Activated CD8-positive, alpha-beta memory T cell treated with anti-CD3 and anti-CD28 coated beads, Interleukin-2, amount 10 ng/mL, durations not matched to agents 7 days and 5 days (primary cell): ENCODE measurements around the gene ACTR3. TPM values are rescaled to one million over a fixed set of nuclear protein-coding genes. Genes with fewer than 3 reads are reported as not detected.
A peak's percentile ranks its signal among the peaks of the same experiment; 100 is the strongest.

Experiments
- ATAC-seq: fragments of 150-1000 bp; cut with Tn5 transposase; one replicate; pipeline ENCODE4 v1.10.0; 2021; ENCODE audit warnings: moderate library complexity
- CTCF ChIA-PET: fragments of 350-600 bp; sonication (Branson Sonifier 250); formaldehyde crosslinking; loops from one replicate; lab custom pipeline; 2021; ENCODE audit warnings: antibody characterized with exemption; lab: Charles Lee
- DNase-seq: peaks from one replicate; pipeline ENCODE4 v3.0.0-alpha.2; 2020
- H3K27ac Mint-ChIP-seq: one replicate; pipeline ENCODE4 v1.8.0; 2021; ENCODE audit warnings: mild to moderate bottlenecking, mixed read lengths
- H3K27me3 Mint-ChIP-seq: one replicate; pipeline ENCODE4 v1.8.0; 2021; ENCODE audit warnings: mixed read lengths
- H3K36me3 Mint-ChIP-seq: one replicate; pipeline ENCODE4 v1.8.0; 2021; ENCODE audit warnings: mild to moderate bottlenecking, mixed read lengths
- H3K4me1 Mint-ChIP-seq: one replicate; pipeline ENCODE4 v1.8.0; 2021; ENCODE audit warnings: mixed read lengths
- H3K4me3 Mint-ChIP-seq: one replicate; pipeline ENCODE4 v1.8.0; 2021; ENCODE audit warnings: mild to moderate bottlenecking, moderate library complexity, mixed read lengths
- H3K9me3 Mint-ChIP-seq: one replicate; pipeline ENCODE4 v1.8.0; 2022; ENCODE audit warnings: low read depth, mixed read lengths
- total RNA-seq, 2 experiments: library from RNA; stranded (reverse); gene quantifications; one replicate each; pipeline ENCODE4 v1.2.3, GENCODE V29; 2021

The ACTR3 gene
- total RNA-seq, 2 experiments from 2014 or later = 511 to 626 TPM

- Mint-ChIP-seq H3K9me3 (no peaks in the 10 kb centered on the region), H3K27ac (no peak overlapping the region), H3K4me1 (peaks cover 2% of the 10 kb centered on the region), H3K36me3 (peaks cover 12% of the 10 kb centered on the region), H3K27me3 (no peaks in the 10 kb centered on the region), H3K4me3 (no peak overlapping the region)
- DNase-seq = no peak
- no peak for ATAC-seq
- CTCF ChIA-PET = interaction anchor here (1.0 to 1.6 kb wide), 5 partner anchors 9 to 209 kb away, joined by 3 to 6 read pairs (median 3); partner anchors contain the start of gene SLC35F5
These were observed 75.3 kb downstream of the ACTR3 start for GRCh38 chr2:113965228-113965627.

GRCh38 chr2:113965644-113966043 lies 75.8 kb downstream of the ACTR3 start:
- Mint-ChIP-seq H3K4me1 (peaks cover 2% of the 10 kb centered on the region), H3K27me3 (no peaks in the 10 kb centered on the region), H3K27ac (no peak overlapping the region), H3K36me3 (peaks cover 12% of the 10 kb centered on the region), H3K4me3 (no peak overlapping the region), H3K9me3 (no peaks in the 10 kb centered on the region)
- CTCF ChIA-PET = interaction anchor here (1.0 to 1.6 kb wide), 6 partner anchors 9 to 265 kb away, joined by 3 to 6 read pairs (median 4); partner anchors contain the start of gene SLC35F5
- DNase-seq (no peak), ATAC-seq (peak; percentile 83)

GRCh38 chr2:113966171-113966570 lies 76.3 kb downstream of the ACTR3 start:
- ATAC-seq = no peak
- H3K27ac Mint-ChIP-seq = peak overlapping the region; percentile 39
- CTCF ChIA-PET = interaction anchor here (1.0 to 1.6 kb wide), 7 partner anchors 10 to 266 kb away, joined by 3 to 6 read pairs (median 5); partner anchors contain the start of gene SLC35F5
- H3K4me1 Mint-ChIP-seq = peaks cover 2% of the 10 kb centered on the region
- H3K9me3 Mint-ChIP-seq = no peaks in the 10 kb centered on the region
- no peaks in the 10 kb centered on the region for H3K27me3 Mint-ChIP-seq
- no peak overlapping the region for H3K4me3 Mint-ChIP-seq
- no peak for DNase-seq
- peaks cover 12% of the 10 kb centered on the region for H3K36me3 Mint-ChIP-seq

GRCh38 chr2:113966832-113967231 lies 76.9 kb downstream of the ACTR3 start:
- DNase-seq (no peak), ATAC-seq (no peak)
- H3K27me3 Mint-ChIP-seq = no peaks in the 10 kb centered on the region
- H3K36me3 Mint-ChIP-seq = peaks cover 9% of the 10 kb centered on the region
- peaks cover 2% of the 10 kb centered on the region for H3K4me1 Mint-ChIP-seq
- no peaks in the 10 kb centered on the region for H3K9me3 Mint-ChIP-seq
- no peak overlapping the region for H3K4me3 Mint-ChIP-seq
- CTCF ChIA-PET = interaction anchor here (1.0 to 1.3 kb wide), 3 partner anchors 11 to 266 kb away, joined by 3 to 5 read pairs (median 5); no protein-coding TSS in a partner anchor
- H3K27ac Mint-ChIP-seq = peak overlapping the region; percentile 35

- H3K27ac Mint-ChIP-seq = peak overlapping the region; percentile 35
- DNase-seq = no peak
These were observed 77.4 kb downstream of the ACTR3 start for GRCh38 chr2:113967272-113967671.

GRCh38 chr2:113972766-113973165 lies 82.9 kb downstream of the ACTR3 start:
- CTCF ChIA-PET = no interaction called here

More at GRCh38 chr2:113967272-113967671, 77.4 kb downstream of the ACTR3 start:
- H3K4me1 Mint-ChIP-seq = peaks cover 2% of the 10 kb centered on the region
- no peak overlapping the region for H3K4me3 Mint-ChIP-seq
- H3K27me3 Mint-ChIP-seq = no peaks in the 10 kb centered on the region
- no peak for ATAC-seq
- CTCF ChIA-PET = interaction anchor here (0.9 to 2.3 kb wide), 3 partner anchors 11 to 79 kb away, joined by 4 to 20 read pairs (median 5); no protein-coding TSS in a partner anchor
- H3K9me3 Mint-ChIP-seq = no peaks in the 10 kb centered on the region
- H3K36me3 Mint-ChIP-seq = peaks cover 8% of the 10 kb centered on the region

GRCh38 chr2:113973810-113974209 lies 83.9 kb downstream of the ACTR3 start:
- Mint-ChIP-seq H3K27me3 (no peaks in the 10 kb centered on the region), H3K4me1 (peaks cover 8% of the 10 kb centered on the region), H3K27ac (no peak overlapping the region), H3K4me3 (no peak overlapping the region), H3K36me3 (peaks cover 11% of the 10 kb centered on the region), H3K9me3 (no peaks in the 10 kb centered on the region)
- ATAC-seq (no peak), DNase-seq (no peak)
- CTCF ChIA-PET = no interaction called here

More at GRCh38 chr2:113972766-113973165, 82.9 kb downstream of the ACTR3 start:
- peaks cover 8% of the 10 kb centered on the region for H3K4me1 Mint-ChIP-seq
- no peaks in the 10 kb centered on the region for H3K9me3 Mint-ChIP-seq
- H3K27me3 Mint-ChIP-seq = no peaks in the 10 kb centered on the region
- H3K27ac Mint-ChIP-seq = peak overlapping the region; percentile 61
- H3K4me3 Mint-ChIP-seq = no peak overlapping the region
- no peak for ATAC-seq
- H3K36me3 Mint-ChIP-seq = peaks cover 8% of the 10 kb centered on the region
- no peak for DNase-seq

DNA sequence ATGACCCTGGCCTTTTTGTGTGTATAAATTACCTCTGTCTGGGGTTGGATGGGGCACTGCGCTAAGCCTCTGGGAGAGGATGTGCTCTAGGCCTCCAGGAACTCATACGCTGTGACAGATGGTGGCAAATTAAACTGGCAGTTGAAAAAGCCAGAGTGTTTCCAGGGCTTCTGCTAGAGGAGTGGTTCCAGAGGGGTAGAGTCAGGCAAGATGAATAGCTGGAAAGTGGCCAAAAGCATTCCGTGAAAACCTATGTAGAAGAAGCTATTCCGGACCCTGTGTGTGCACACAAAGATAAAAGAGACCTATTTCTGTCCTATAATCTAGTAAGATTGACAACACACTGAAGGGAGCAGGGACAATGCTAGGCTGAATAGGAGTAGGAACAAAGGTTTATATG lies 84.8 kb downstream of the ACTR3 start:
- H3K9me3 Mint-ChIP-seq = no peaks in the 10 kb centered on the region
- peaks cover 8% of the 10 kb centered on the region for H3K4me1 Mint-ChIP-seq
- peaks cover 14% of the 10 kb centered on the region for H3K36me3 Mint-ChIP-seq
- DNase-seq (no peak), ATAC-seq (no peak)
- H3K27ac Mint-ChIP-seq = no peak overlapping the region
- H3K27me3 Mint-ChIP-seq = no peaks in the 10 kb centered on the region
- no peak overlapping the region for H3K4me3 Mint-ChIP-seq
- CTCF ChIA-PET = no interaction called here

DNA sequence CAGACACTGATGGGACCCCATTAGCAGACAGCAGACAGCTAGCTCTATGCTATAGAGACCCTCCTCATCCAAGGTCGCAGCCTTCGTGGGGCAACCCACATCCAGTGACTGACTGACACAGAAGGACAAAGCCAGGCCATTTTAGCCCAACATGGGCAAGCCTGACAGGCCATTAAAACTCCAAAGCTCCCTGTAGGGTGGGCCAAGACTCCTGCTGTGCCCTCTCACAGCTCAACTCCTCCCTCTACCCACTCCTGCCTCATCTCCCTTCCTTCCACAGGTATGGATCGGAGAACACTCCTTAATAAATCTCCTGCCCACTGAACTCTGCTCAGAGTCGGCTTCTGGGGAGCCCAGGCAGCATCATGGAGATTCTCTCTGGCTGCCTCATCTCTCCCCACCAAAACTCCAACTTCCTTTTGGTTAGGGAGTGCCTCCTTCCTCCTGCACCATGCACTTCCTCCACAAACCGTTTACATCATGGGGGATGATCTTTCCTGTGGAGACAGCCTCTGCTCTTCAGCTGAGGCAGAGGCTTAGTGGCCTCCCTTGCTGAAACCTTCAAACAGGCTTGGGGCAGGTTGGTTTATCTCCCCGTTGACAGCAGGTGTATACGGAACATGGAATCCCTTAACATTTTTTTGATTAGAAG lies 86.5 kb downstream of the ACTR3 start:
- ATAC-seq (no peak), DNase-seq (peak; percentile 41)
- Mint-ChIP-seq H3K4me1 (peaks cover 11% of the 10 kb centered on the region), H3K4me3 (no peak overlapping the region), H3K9me3 (peaks cover 3% of the 10 kb centered on the region), H3K36me3 (peaks cover 17% of the 10 kb centered on the region), H3K27ac (peak overlapping the region; percentile 47), H3K27me3 (no peaks in the 10 kb centered on the region)
- CTCF ChIA-PET = no interaction called here

DNA sequence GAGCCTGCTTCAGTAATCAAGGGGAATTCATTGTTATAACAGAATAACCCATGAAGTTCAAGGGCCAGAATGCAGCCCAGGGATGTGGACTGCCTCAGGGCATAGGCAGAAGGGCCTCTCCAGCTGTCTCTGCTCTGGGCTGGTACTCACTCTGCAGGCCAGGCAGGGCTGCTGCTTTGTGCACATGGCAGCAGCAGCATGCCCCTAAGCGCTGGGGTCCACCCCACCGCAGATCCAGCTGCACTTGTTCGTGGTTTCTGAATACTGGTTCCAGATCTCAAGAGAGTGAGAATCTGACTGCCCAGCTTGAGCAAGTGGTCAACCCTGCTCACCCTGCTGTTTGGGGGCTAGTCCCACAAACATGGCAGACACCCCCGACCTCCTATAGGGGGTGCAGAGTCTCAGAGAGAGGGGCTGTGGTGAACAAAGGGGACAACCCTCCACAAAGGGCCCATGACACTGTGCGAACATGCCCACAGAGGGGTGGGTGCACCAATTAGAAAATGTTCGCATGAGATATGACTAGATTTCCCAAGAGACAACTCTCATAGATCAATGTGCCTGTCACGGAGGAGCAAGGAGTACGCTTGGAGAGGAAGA lies 87.3 kb downstream of the ACTR3 start:
- ATAC-seq = no peak
- Mint-ChIP-seq H3K27me3 (no peaks in the 10 kb centered on the region), H3K4me3 (no peak overlapping the region), H3K4me1 (peaks cover 11% of the 10 kb centered on the region), H3K9me3 (peaks cover 3% of the 10 kb centered on the region), H3K27ac (peak overlapping the region; percentile 18), H3K36me3 (peaks cover 17% of the 10 kb centered on the region)
- CTCF ChIA-PET = interaction anchor here (1.4 to 3.7 kb wide), 2 partner anchors 9 to 10 kb away, joined by 5 to 20 read pairs; no protein-coding TSS in a partner anchor
- DNase-seq = peak; percentile 33

DNA sequence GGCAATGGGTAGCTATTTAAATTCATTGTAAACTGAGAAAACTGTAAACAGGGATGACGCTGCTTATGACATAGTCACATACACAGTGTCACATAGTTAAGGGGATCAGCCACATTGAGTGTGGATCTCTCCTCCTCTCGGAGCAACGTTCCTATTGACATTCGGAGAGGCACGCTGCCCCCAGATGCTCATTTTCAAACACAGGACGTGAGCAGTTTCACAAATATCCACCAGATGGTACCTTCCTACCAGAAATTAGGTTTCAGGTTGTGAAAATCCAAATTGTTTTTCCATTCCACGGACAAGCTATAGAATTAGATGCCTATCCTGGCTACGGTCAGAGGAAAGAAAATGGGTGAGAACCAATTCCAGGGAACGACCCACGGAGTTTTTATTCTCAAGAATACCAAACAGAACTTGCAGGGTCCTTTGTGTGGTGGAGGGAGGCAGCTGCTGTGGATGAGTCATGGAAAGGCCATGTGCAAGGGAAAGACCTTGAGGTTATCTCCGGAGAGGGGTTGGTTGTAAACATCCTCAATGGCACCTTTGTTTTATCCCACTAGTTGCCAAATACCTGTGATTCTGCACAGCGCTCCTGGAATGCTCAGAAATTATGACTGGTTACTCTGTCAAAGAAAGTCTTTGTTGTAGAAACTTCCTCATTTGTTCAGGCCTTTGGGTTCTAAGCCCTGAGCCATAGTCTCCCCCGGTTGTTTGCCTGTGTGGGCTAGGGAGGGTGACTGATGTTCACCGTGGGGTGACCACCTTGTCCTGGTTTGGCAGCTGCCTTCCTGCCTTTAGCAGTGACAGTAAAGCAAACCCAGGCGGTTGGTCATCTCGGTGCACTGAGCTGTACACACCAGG lies 88.0 kb downstream of the ACTR3 start:
- Mint-ChIP-seq H3K9me3 (peaks cover 3% of the 10 kb centered on the region), H3K27me3 (no peaks in the 10 kb centered on the region), H3K36me3 (peaks cover 11% of the 10 kb centered on the region), H3K4me3 (no peak overlapping the region), H3K27ac (peak overlapping the region; percentile 18), H3K4me1 (peaks cover 8% of the 10 kb centered on the region)
- no peak for ATAC-seq
- DNase-seq = peak; percentile 41
- CTCF ChIA-PET = interaction anchor here (0.8 to 3.7 kb wide), 3 partner anchors 9 to 12 kb away, joined by 3 to 20 read pairs (median 5); no protein-coding TSS in a partner anchor

DNA sequence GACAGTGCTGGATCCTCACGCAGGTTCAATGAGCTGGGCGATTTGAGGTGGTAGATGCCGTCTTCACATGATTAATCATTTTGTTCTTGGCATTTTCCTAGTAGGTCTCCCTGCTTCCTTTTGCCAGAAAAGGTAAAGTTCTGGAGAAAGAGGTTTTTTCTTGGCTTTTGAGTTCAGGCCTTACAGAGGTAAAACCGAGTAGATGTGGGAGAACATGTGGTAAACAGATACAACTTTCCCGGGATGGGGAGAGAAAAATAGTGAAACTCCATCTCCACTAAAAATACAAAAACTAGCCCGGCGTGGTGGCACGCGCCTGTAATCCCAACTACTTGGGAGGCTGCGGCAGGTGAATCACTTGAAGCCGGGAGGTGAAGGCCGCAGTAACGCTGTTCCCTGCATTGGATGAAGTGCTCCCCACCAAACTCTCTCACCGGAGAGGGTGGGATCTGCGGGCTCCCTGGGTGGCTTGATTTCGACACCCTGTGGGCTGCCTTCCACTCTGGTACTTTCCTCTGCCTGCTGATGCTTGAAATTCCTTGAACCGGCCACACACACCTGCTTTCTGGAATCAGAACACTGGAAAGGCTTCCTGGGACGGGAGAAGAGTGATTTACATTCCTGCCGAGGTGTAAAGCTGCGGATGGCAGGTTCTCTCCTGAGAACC lies 88.8 kb downstream of the ACTR3 start:
- CTCF ChIA-PET = interaction anchor here (0.6 to 3.7 kb wide), 13 partner anchors 9 to 374 kb away, joined by 3 to 20 read pairs (median 3); partner anchors contain the start of gene SLC35F5
- H3K9me3 Mint-ChIP-seq = peaks cover 3% of the 10 kb centered on the region
- DNase-seq (peak; percentile 37), ATAC-seq (no peak)
- H3K4me3 Mint-ChIP-seq = no peak overlapping the region
- H3K27ac Mint-ChIP-seq = no peak overlapping the region
- H3K4me1 Mint-ChIP-seq = peaks cover 8% of the 10 kb centered on the region
- H3K27me3 Mint-ChIP-seq = no peaks in the 10 kb centered on the region
- H3K36me3 Mint-ChIP-seq = peaks cover 14% of the 10 kb centered on the region
